ENCODE results near the gene ALDH7A1.

The ALDH7A1 gene

DNA sequence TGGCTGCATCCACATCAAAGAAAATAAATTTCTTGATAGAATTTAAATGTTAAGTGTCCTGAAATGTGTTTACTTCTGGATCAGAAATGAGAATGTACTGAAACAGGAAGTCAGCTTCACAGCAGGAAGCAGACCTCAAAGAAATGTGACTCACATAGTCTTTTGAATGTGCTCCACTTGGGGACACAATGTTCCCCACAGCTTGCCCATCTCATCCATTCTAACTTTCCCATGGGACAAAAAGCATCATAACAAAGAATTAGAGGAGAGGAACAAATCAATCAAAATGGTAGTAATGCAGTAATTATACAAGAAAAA, 86.1 kb downstream of the ALDH7A1 start:
- no peak for DNase-seq (ENCODE audit: low spot score)

DNA sequence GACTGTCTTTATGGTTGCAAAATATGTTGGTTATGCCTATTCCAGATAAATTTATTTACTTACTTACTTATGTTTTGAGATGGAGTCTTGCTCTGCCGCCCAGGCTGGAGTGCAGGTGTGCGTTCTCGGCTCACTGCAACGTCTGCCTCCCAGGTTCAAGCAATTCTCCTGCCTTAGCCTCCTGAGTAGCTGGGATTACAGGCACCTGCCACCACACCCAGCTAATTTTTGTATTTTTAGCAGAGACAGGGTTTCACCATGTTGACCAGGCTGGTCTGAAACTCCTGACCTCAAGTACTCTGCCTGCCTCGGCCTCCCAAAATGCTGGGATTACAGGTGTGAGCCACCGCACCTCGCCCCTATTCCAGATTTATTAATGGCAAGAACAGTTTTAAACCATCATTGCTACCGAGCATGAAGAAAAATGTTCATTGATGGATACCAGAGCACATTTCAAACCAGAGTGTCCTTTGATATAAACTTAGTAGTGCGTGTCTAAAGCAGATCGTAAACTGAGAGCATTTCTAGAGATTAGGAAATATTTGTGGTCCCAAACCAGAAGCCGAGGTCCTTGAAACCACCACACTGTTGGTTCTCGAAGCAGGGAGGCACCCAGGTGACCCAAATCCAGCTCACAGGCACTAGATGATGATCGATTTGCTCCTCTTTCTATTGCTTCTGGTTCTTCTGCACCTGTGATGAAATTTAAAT, 86.6 kb downstream of the ALDH7A1 start:
- no peak for DNase-seq (ENCODE audit: low spot score)

DNA sequence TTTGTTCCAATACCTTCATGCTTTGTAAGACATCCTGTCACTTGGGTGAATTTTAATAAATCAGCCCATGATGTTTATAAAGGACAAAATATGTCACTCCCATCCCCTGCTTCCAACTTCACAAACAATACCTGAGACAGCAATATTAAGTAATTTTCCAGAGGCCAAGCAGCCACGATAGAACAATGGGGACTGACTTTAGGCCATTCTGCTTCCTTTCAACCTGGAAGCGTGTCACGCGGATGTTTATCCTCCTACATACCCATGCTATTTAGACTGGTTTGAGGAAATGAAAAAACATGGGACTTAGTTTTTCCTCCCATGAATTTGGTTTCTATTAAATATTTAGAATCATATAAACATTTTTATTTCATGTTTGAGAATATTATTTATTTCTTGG, 88.9 kb downstream of the ALDH7A1 start:
- no peak for DNase-seq (ENCODE audit: low spot score)

DNA sequence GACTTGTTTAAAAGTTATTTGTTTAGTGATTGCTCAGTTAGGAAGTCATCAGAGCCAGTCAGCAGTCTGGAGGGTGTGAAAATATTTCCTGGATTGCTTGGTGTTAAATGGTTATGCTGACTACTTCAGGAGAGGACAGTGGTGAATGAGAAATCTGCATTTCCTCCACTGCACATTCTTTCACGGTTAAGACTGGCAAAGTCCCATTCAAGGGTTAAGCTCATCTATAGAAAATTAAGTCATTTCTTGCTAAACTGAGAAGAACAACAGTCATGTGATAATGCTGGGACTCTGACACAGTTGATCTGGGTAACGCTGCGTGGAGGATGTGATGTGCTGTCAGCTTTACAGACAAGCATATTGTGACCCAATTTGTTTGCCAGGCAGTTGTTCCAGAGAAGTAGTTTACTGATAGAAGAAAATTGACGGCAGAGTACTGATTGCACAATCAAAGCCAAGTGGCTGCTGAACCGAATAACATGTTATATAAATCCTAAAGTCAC, 91.4 kb downstream of the ALDH7A1 start:
- DNase-seq (ENCODE audit: low spot score): no peak

- DNase-seq (ENCODE audit: low spot score): no peak
Measured at GRCh38 chr5:126501448-126501847, 93.6 kb downstream of the ALDH7A1 start.

GRCh38 chr5:126499853-126500342, 95.1 kb downstream of the ALDH7A1 start:
- DNase-seq (ENCODE audit: low spot score): no peak

DNA sequence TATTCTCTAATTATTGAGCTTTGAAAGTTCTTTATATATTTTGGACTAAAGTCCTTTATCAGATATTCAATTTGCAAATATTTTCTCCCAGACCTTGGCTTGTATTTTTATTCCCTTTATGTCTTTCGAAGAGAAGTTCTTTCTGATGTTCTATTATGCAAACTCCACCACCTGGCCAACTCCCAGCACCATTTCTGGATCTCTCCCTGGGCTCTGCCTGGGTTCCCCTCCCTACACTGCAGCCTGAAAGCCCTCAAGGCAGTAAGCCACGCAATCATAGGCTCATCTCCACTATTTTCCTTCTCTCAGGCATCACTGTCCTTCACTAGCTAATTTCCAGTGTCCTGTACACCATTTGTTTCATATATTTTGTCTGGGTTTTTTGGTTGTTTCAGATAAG, 95.7 kb downstream of the ALDH7A1 start:
- DNase-seq (ENCODE audit: low spot score): no peak

- peak; percentile 74 for DNase-seq (ENCODE audit: low spot score)
Measured at GRCh38 chr5:126497506-126497905, 97.5 kb downstream of the ALDH7A1 start.

- no peak for DNase-seq (ENCODE audit: low spot score)
Measured at GRCh38 chr5:126494393-126494792, 100.6 kb downstream of the ALDH7A1 start.

- DNase-seq (ENCODE audit: low spot score): no peak
Measured at GRCh38 chr5:126492939-126493338, 102.1 kb downstream of the ALDH7A1 start.

- DNase-seq (ENCODE audit: low spot score): peak; percentile 56
Measured at GRCh38 chr5:126490167-126490940, 104.7 kb downstream of the ALDH7A1 start.

DNA sequence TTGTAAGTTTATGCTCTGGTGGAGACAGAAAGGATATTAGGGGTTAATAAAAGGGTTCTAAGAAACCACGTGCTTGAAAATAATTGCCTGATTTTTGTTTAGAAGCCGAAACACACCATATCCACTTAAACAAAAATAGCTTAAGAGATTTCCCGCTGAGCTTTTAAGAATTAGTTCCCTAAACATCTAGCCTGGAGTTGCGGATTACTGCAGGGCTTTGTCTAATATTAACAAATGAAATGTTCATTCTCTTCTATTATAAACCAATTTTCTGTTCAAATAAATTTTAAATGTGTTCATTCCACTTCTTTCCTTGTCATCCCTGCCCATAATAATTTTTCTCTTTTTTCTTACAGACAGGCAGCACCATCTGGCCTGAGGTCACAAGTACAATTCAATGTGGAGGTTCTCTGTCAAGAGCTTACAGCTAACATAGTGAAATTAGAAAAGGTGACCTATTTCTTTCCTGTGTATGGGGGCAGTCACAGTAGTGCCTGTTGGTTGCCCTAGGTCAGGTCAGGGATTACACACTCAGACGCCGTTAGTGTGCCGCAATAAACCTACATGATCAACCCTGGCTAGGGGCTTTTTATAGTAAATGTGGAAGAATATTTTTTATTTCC, 106.5 kb downstream of the ALDH7A1 start:
- DNase-seq (ENCODE audit: low spot score): peak; percentile 54

- DNase-seq (ENCODE audit: low spot score): no peak
Measured at GRCh38 chr5:126487596-126487995, 107.4 kb downstream of the ALDH7A1 start.

DNA sequence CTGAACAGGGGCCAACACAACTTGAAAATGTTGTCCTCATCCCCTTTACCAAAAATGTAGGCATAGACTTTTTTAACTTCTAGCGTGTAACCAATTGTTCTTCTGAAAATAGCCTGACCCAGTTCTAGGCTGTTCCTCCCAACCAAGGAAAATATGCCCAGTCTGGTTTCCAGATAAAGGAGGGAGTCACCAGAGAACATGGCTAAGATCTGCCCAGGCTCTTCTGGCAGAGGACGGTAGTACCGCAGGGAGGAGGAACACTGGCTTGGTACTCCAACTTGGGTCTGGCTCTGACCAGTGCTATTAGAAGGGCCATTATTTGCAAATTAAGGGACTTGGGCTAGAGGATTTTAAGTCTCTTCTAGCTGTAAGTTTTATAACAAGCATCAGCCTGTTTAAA, 108.7 kb downstream of the ALDH7A1 start:
- peak; percentile 42 for DNase-seq (ENCODE audit: low spot score)

GRCh38 chr5:126484253-126484652, 110.8 kb downstream of the ALDH7A1 start:
- DNase-seq (ENCODE audit: low spot score): no peak

DNA sequence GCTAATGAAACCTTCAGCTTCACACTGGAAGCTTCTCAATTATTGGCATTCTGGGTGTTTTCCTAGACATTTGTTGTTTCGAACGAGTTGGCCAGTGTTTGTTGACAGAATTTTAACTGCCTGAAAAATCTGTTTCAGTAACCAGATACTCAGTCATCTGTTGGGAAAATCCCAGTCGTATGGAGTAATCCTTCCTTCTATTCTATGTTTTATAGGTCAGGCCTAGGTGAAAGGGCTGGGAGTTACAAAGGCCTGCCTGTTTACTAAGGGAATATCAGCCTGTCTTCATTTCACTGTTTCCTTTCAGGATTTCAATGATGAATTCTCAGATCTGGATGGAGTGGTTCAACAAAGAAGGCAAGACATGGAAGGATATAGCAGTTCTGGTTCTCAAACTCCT, 111.9 kb downstream of the ALDH7A1 start:
- no peak for DNase-seq (ENCODE audit: low spot score)

GRCh38 chr5:126482591-126482990, 112.4 kb downstream of the ALDH7A1 start:
- DNase-seq (ENCODE audit: low spot score): peak; percentile 54

DNA sequence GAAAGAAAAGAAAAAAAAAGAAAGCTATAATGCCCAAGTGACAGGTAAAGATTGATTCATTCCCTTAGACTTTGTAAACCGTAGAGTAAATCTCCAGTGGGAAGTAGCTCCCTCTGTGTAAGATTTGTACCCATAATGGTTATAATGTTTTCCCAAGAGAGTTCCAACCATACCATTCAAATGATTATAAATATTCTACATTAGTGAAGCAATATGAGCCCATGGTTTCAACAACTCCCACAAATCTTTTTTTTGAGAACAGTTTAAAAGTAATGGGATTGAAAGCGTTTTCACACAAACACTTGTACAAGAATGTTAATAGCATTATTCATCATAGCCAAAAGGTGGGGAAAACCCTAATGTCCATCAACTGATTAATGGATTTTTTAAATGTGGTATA, 113.8 kb downstream of the ALDH7A1 start:
- no peak for DNase-seq (ENCODE audit: low spot score)

All from cerebellar cortex (tissue), 1 donor.